GM12865 (cell line): ENCODE results near the gene TMTC1.
A peak's percentile ranks its signal among the peaks of the same experiment; 100 is the strongest.

Source experiments
- DNase-seq: peaks from one replicate; pipeline ENCODE4 v3.0.0; 2010; ENCODE audit warnings: low read depth
- H3K4me3 ChIP-seq: 2 replicates; pipeline ENCODE4 v1.5.1; 2011; ENCODE audit warnings: mild to moderate bottlenecking, low read depth, low read length, control low read depth
- TF ChIP-seq, protein P1 (sequence below): IDR thresholded peaks from 2 replicates; pipeline ENCODE4 v1.5.1; 2011; ENCODE audit warnings: low read length, control low read depth, low read depth, inconsistent platforms; ENCODE audit not compliant: insufficient read depth; ENCODE audit errors: missing control alignments

Gene TMTC1

DNA sequence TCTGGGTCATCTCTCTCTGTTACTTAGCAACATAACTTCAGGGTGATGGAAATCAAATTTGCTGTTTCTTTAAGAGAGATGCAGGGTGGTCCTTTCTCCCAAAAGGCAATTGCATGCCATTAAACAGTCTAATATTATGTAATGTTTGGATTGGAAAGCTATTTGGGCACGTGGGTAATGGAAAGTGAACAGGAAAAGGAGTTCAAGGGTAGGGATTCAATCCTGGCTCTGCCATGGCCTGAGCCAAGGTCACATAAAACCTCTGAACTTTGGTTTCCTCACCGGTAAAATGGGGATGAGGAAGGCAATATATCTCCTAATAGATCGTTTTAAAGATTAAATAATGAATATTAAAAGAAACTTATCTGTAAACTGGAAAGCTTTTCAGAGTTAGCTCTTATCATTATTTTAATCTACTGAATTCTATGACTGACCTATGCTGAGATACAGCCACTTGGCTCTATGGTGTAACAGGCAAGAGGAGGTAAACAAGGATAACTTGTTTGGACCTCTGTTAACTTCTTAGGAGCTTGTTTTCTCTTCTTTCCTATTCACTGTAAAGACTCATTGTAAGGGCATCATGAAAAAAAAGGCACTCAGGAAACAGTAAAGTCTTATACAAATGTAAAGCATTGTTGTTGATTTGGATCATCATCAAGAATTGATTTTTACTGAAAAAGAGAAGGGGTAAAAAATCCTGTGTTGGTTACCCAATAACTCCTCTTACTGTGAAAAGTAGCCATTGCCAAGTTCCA lies 230.6 kb downstream of the TMTC1 start:
- no peak for DNase-seq
- H3K4me3 ChIP-seq = no peak overlapping the region
- TF ChIP-seq, protein P1, sequence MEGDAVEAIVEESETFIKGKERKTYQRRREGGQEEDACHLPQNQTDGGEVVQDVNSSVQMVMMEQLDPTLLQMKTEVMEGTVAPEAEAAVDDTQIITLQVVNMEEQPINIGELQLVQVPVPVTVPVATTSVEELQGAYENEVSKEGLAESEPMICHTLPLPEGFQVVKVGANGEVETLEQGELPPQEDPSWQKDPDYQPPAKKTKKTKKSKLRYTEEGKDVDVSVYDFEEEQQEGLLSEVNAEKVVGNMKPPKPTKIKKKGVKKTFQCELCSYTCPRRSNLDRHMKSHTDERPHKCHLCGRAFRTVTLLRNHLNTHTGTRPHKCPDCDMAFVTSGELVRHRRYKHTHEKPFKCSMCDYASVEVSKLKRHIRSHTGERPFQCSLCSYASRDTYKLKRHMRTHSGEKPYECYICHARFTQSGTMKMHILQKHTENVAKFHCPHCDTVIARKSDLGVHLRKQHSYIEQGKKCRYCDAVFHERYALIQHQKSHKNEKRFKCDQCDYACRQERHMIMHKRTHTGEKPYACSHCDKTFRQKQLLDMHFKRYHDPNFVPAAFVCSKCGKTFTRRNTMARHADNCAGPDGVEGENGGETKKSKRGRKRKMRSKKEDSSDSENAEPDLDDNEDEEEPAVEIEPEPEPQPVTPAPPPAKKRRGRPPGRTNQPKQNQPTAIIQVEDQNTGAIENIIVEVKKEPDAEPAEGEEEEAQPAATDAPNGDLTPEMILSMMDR = no peak

DNA sequence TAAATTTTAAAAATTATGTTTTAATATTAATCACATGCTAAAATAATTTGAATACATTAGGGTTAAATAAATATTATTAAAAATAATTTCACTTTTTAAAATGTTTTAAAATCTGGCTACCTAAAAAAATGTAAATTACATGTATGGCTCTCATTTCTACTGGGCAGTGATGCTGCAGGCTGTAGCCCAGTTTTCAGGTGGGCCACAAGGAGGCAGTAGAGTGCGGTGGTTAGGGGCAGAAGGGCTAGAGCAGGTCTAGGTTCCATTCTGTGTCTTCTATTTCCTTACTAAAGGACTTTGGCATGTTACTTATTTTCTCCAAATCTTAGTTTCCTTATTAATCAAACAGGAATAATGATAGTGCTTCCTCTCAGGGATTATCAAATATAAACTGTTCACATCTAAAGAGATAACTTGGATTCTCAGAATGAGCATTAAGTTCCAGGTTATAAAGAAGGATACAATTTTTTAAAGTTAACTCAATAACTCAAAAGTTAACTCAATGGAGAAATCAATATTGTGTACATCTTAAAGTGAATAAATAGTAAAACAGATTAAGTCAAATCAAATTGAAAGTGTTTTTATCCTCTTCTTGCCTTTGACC lies 231.3 kb downstream of the TMTC1 start:
- DNase-seq = peak; percentile 70
- no peak overlapping the region for H3K4me3 ChIP-seq
- TF ChIP-seq, protein P1 = peak; percentile 83

DNA sequence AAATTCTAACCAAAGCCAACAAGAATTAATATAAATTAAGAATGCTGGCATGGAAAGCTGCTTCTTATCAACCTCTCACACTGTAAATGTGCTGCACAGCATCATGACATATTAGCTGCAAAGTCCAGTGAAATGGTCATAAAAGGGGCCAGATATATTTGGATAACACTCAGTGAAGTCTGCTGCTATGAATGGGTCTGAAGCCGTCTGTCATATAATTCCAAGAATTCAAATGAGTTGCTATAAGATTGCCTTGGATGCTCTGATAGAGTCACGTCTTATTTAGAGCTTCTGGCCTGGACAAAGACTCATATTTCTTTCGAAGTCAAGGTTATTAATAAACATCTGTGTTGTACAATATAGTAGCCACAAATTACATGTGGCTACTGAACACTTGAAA lies 231.9 kb downstream of the TMTC1 start:
- DNase-seq = no peak
- TF ChIP-seq, protein P1 = no peak
- H3K4me3 ChIP-seq = no peak overlapping the region

DNA sequence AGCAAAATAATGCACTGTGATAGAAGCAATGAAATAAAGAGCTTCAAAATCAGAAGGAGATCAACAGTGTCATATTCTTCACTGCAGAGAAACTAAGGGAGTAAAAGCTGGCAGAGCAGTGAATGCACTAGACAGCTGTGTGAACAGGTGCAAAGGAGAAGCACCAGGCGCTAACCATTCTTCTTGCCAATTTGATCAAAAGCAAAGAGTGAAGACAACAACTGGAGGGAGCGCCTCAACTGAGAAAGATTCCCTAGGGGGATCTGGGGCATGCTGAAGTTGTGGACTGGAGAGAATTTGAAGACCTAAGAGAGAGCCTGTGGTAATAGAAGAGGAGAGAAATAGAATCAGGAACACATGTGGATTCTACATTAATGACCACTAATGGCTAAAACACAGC lies 235.9 kb downstream of the TMTC1 start:
- no peak overlapping the region for H3K4me3 ChIP-seq
- TF ChIP-seq, protein P1 = no peak
- no peak for DNase-seq

DNA sequence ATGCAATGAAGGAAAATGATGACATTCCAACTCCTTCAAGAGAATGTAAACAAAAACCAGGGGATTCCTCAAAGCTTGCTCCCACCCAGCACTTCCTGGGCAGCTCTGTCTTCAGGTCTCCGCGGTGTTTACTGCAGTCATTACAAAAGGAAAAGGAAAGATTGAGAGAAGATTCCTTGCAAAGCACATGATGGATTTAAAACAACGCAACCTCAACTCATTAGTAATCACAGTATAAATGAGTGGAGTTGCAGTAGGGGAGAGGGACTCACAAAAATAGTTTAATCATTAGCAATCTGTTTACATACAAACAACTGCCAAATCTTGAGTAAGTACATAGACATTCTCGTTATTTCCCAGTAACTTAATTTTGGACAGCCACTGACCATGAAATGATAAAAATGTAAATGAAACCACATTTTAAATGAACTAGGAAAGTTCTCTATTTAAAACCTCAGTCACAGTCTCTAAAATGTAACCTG lies 236.6 kb downstream of the TMTC1 start:
- TF ChIP-seq, protein P1 = no peak
- DNase-seq = no peak

DNA sequence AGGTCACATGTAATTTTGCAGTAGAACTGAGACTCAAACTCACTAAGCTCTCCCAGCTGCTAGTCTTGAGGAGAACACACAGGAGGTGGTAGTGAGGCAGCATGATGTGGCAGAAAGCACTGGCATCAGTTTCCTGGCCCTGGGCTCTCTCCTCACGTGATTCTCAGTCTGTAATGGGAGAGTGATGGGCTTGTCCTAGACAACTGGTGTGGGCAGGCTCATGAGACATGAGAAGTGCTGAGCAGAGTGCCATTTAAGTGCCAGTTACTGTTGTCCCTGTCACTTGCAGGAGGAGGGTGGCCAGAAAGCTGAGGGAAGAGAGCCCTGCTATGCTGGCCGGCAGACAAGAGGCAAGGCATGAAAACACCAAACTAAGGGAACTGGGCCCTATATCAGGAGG lies 237.7 kb downstream of the TMTC1 start:
- no peak for DNase-seq
- TF ChIP-seq, protein P1 = no peak
- no peak overlapping the region for H3K4me3 ChIP-seq

More for the DNA sequence above, 236.6 kb downstream of the TMTC1 start:
- H3K4me3 ChIP-seq = no peak overlapping the region
